ENCODE measurements around the gene HCCS. TPM values are rescaled to one million over a fixed set of nuclear protein-coding genes. Genes with fewer than 3 reads are reported as not detected.

Gene HCCS
- total RNA-seq, 1 experiment from 2014 or later: 28.0 TPM

DNA sequence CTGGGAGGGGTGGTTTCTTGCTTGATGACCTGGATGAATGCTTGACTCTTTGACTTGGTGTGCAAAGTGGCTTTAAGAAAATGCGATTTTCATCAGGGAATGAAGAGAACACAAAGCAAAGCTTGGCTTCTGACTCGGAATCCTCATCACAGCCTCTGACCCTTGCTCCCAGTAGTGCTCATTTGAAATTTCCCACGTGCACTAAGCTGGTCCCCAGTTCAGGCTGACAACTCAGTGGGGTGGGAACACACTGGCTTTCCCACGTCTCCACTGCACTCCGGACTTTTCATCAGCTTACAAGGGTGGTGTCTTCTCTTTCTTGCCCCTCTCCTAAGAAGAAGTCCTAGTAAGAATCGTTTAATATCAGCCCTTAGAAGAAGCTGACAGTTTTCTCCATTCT lies 53.3 kb downstream of the HCCS start:
- TF ChIP-seq CREM (CRISPR knock-in tag; IDR thresholded peaks at IDR 0.05): no peak
- no peak for TF ChIP-seq NR1H2 (CRISPR knock-in tag; IDR thresholded peaks at IDR 0.05)
- TF ChIP-seq ZMAT4 (CRISPR knock-in tag; IDR thresholded peaks at IDR 0.05): no peak
- ChIA-PET CTCF (no interaction called here), POLR2A (no interaction called here)
- Mint-ChIP-seq H3K27ac (no peak overlapping the region), H3K9me3 (no peaks in the 10 kb centered on the region), H3K27me3 (ENCODE audit: low read depth) (no peaks in the 10 kb centered on the region), H3K4me3 (no peak overlapping the region), H3K36me3 (no peaks in the 10 kb centered on the region), H3K4me1 (peaks cover 13% of the 10 kb centered on the region)
- no peak for DNase-seq (ENCODE audit: low spot score)
- no peak for ATAC-seq

DNA sequence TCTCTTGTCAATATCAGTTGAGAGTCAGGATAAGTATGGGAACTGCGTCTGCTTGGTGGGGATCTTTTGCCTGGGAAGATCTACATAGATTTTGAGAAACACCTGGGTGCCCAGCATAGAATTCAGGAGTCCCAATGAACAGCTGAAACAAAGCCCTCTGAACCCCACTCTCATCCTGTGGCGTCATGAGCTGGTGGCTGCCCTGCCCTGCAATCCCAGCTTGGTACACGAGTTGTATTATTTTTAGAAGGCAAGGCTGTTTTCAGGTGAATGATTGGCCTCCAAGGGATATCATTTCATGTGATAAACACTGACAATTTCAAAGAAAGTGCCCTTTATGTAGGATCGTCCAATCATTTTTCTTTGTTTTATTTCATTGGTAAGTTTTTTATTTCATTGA lies 60.8 kb downstream of the HCCS start:
- H3K27me3 Mint-ChIP-seq (ENCODE audit: low read depth): no peaks in the 10 kb centered on the region; the same call in 1 of the 2 replicates
- ATAC-seq (no peak), DNase-seq (ENCODE audit: low spot score) (no peak)
- TF ChIP-seq IRF2 (CRISPR knock-in tag; IDR thresholded peaks at IDR 0.05; ENCODE audit: borderline replicate concordance, low read depth): no peak
- no peak for TF ChIP-seq USF1 (CRISPR knock-in tag; IDR thresholded peaks at IDR 0.05)
- no peak for TF ChIP-seq ZMAT4 (CRISPR knock-in tag; IDR thresholded peaks at IDR 0.05)
- no peak for TF ChIP-seq OVOL2 (CRISPR knock-in tag; IDR thresholded peaks at IDR 0.05; ENCODE audit: borderline replicate concordance)
- no peaks in the 10 kb centered on the region for H3K36me3 Mint-ChIP-seq
- H3K4me3 Mint-ChIP-seq: no peak overlapping the region
- CTCF ChIA-PET: no interaction called here
- no peaks in the 10 kb centered on the region for H3K9me3 Mint-ChIP-seq
- H3K4me1 Mint-ChIP-seq: 0 out of 2 replicates have a peak, but pooled peaks cover under 1% of the 10 kb centered on the region
- POLR2A ChIA-PET: no interaction called here
- H3K27ac Mint-ChIP-seq: no peak overlapping the region

DNA sequence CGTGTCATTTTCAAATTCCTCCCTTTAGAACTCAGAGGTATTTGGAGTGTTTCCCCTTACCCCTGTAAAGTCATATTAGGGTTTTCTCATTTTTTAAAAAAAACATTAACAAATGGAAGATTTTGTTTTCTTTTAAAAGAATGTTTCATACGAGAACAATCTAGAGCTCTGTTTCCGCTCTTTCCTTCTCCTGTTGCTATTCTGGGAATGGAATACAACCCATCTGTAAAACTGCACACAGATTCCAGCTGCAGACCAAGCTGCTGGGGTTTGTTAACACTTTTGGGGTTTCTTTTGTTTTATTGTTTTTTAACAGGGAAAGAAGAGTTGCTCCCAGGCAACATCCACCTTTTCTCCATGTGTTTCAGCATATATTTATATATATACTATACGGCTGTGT lies 61.3 kb downstream of the HCCS start:
- no peak for TF ChIP-seq TEAD4 (CRISPR knock-in tag; IDR thresholded peaks at IDR 0.05)
- TF ChIP-seq RELA (CRISPR knock-in tag; IDR thresholded peaks at IDR 0.05; ENCODE audit: borderline replicate concordance): no peak
- TF ChIP-seq CBFB (CRISPR knock-in tag; IDR thresholded peaks at IDR 0.05; ENCODE audit: low read depth): no peak
- TF ChIP-seq ZNF281 (CRISPR knock-in tag; IDR thresholded peaks at IDR 0.05): no peak
- no peak for TF ChIP-seq JUN (CRISPR knock-in tag; IDR thresholded peaks at IDR 0.05)
- TF ChIP-seq CREB1 (CRISPR knock-in tag; IDR thresholded peaks at IDR 0.05): no peak
- Mint-ChIP-seq H3K4me1 (no peaks in the 10 kb centered on the region), H3K36me3 (no peaks in the 10 kb centered on the region), H3K27me3 (ENCODE audit: low read depth) (no peaks in the 10 kb centered on the region; the same call in 1 of the 2 replicates), H3K4me3 (no peak overlapping the region), H3K9me3 (no peaks in the 10 kb centered on the region), H3K27ac (no peak overlapping the region)
- ChIA-PET CTCF (no interaction called here), POLR2A (no interaction called here)
- ATAC-seq (no peak), DNase-seq (ENCODE audit: low spot score) (no peak)

Other genes starting within 250 kb of the HCCS start
- gene AMELX, start 182.1 kb downstream of the HCCS start, total RNA-seq (2021): not detected in 3 replicates

All from WTC11 (cell line).